T-helper 9 cell (primary cell): ENCODE data around the gene KRT14.
"Not testable (repeated sequence)": the region's sequence is repeated elsewhere in the genome, so short reads cannot be mapped to it uniquely, and the experiment has no call there.

ENCODE experiments used
- DNase-seq: peaks from one replicate; pipeline ENCODE4 v3.0.0-alpha.2; 2020

KRT14 gene

DNA sequence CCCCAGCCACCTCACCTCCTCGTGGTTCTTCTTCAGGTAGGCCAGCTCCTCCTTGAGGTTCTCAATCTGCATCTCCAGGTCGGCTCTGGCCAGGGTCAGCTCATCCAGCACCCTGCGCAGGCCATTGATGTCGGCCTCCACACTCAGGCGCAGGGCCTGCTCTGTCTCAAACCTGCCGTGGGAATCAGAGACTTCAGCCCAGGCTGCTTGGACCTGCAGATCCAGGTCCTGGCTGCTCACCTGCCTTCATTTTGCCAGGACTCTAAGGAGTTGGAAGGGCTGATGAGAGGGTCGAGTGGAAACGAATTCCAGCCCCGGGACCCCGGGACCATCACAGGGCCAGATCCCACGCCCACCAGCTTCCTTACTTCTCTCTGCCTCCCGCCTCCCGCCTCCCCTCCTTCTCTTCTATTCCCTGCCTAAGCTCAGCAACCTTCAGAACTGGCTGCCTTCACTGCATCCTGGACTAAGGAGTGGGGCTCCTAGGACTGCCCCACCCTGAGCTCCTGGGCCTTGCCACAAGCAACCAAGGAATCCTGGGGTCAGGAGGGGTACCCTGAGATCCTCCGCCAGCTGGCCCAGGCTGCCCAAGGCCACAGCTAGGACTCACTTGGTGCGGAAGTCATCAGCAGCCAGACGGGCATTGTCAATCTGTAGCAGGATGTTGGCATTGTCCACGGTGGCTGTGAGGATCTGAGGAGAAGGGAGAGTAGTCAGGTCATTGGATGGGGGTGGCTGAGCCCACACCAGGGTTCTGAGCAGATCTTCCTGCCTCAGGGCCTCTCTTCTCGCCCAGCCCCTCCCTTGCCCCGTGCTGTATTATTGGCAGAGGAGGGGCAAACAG lies 35.9 kb upstream of the KRT14 start:
- not testable (repeated sequence) for DNase-seq

DNA sequence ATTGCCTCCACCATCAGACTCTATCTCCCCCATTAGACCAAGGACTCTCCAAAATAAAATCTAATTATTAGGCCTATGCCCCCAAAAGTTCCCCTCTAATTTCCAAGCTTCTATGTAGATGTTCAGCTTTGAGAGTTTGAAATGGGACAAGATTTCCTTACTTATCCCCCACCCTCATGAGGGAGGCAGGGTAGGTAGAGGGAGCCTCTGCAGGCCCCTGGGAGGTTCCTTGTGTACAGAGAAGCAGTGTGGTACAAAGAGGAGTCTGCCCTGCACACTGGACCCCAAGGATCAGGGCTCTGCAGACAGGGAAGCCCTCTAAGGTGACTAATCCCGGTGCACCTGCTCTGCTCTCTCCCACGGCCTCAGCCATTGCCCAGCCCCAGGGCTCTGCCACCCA lies 35.2 kb upstream of the KRT14 start:
- no peak for DNase-seq

DNA sequence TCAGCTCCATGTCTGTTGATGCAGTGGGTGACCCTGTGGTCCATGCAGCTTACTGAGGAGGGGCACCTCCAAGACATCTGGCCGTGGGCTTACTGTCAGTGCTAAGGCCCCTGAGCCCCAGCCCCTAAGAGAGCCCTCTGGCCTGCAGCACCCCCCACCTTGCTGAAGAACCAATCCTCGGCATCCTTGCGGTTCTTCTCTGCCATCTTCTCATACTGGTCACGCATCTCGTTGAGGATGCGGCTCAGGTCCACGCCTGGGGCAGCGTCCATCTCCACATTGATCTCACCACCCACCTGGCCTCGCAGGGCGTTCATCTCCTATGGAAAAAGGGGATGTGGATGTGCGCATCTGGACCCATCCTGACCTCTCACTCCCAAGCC lies 34.7 kb upstream of the KRT14 start:
- not testable (repeated sequence) for DNase-seq

DNA sequence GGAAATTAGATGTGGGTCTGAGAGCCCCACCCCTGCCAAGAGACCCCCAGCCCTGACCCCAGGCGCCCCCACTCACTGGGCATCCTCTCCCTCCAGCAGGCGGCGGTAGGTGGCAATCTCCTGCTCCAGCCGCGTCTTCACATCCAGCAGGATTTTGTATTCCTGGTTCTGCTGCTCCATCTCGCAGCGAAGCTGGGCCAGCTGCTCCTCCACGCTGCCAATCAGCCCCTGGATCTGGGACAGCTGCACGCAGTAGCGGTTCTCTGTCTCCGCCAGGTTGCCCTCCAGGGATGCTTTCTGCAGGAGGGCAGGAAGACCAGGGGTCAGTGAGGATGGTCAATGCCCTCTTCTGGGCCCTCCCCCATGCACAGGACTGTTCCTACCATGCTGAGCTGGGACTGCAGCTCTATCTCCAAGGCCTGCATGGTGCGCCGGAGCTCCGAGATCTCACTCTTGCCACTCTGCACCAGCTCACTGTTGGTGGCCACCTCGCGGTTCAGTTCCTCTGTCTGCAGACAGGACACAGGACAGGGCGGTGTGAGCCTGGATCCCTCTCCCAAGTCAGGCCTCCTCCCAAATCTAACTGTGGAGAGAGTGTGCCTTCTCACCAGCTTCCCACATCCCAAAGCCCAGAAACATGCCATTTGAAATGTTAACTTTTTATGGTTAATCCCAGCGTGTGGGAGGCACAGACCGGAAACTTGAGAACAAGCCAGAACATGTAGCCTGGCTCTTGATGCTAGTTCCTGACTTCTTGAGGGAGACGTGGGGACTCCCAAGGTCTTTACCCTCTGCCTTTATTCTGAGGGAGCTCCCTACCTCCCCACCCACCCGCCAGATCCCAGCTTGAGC lies 34.1 kb upstream of the KRT14 start:
- DNase-seq = no peak

DNA sequence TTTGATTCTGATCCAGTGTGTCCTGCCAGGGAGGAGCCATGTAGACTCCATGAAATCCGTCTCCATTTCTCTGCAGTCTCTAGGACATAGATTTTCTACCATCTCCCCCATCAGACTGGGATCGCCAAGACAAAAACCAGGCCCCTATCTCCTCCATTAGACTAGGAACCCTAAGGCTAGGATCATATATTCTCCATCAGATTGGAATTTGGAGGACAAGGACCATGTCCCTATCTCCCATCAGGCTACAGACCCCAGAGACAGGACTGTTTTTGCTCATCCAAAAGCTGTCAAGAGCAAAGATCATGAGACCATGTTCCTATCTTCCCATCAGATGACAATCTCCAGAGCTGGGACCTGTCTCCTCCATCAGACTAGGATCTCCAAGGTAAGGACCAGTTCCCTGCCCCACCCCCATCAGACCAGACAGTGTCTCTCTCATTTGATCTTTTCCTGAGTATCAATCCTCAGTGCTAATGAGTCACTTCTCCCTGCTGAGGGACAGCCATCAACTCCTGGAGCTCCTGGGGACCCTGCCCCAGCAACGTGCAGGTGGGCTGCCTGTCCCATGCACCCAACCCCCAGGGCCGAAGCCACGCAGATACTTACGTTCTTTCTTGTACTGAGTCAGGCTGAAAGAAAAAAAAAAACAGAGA lies 33.4 kb upstream of the KRT14 start:
- not testable (repeated sequence) for DNase-seq

DNA sequence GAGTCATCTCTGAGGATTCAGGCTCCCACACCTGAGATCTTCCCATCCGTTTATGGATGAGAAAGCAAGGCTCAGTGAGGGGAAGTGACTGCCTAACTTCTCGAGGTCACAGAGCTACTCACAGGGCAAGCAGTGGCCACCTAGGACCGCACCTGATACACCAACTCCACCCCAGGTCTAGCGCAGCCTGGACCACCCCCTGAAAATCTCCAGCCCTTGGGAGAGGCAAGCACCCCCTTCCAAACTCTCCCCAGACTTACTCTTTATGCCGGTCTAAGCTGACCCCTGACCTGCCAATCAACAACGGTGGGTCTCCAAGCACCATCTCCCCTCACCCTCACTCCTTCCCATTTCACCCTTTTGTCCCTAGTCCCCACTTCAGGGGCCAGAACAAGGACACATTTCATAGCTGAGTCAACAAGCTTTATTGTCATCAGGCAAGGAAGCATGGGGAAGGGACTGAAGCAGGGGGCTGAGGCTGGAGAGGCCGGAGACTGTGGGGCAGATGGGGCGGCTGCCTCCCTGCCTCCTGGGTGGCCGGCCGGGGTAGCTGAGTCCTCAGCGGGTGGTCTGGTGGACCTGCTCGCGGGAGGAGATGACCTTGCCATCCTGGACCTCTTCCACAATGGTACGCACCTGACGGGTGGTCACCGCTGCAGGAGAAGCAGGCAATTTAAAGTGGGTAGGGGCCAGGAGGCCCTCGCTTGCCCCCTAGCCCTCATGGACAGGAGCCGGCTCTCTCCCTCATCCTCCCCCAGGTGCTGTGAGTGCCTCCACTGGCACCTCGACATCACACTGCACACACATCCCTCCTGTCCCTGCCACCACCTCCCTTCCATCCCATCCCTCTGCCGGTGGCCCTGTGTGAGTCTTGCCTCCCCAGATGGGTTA lies 32.6 kb upstream of the KRT14 start:
- no peak for DNase-seq

DNA sequence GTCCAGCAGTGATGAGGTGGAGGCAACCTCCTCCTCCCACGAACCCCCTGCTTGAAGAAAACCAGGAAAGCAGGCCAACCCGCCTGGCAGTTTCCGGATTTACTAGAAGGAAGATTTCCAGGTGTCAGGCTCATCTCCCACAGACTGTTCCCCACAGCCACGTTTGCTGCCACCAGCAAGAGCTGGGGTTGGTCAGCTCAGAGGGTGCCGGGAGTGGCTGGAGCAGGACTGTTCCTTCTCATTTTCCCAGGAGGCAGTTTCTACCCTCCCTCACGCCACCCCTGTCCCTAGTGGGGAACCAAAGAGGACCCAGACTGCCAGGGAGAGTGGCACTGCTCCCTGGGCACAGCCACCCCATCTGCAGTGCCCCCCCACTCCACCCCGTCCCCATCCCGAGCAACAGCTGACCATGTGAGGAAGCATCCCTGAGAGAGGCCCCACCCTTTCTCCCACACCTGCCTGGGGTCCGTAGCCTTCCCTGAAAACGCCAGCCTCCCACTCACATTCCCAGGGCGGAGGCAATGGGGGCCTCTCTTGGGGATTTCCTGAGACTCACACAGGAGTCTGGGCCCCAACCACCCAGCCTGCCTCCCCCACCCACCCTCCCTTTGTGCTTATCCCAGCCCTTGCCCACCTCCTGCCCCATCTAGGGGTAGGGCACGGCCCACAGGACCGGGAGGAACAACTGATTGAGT lies 31.8 kb upstream of the KRT14 start:
- DNase-seq = no peak

DNA sequence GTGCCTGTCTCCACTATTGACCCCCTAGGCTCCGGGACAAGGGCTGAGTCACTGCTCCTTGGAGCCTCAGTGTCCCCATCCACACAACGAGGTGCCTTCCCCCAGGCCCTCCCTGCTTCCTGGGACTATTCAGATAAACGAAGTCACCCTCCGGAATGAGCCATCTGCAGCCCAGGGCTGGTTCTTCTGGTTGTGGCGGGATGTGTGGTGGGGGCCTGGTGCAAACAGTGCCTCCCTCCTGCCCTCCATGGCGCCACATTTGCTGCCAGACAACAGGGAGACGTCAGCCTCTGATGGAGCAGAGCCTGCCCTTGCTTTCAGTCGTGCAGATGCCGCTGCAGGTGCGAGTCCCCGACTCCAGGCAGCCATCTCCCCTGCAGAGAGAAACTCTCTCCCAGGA lies 31.0 kb upstream of the KRT14 start:
- DNase-seq = no peak

DNA sequence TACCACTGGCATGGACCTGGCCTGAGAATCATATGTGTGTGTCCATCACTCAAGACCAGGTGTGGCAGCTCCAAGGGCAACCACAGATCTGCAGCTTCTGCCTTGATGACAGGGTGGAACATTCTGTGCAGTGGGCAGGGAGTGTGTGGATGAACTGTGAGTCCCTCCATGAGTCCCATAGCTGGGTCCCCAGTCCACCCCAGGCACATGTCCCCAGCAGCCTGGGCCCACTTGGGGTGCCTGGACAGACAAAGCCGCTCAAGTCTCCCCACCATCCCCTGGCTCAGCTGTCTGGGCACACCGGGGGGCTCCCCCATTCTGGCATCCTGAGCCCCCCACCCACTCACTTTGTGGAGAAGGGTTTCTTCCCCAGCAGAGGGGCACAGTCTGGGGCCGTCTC lies 30.4 kb upstream of the KRT14 start:
- DNase-seq = no peak

DNA sequence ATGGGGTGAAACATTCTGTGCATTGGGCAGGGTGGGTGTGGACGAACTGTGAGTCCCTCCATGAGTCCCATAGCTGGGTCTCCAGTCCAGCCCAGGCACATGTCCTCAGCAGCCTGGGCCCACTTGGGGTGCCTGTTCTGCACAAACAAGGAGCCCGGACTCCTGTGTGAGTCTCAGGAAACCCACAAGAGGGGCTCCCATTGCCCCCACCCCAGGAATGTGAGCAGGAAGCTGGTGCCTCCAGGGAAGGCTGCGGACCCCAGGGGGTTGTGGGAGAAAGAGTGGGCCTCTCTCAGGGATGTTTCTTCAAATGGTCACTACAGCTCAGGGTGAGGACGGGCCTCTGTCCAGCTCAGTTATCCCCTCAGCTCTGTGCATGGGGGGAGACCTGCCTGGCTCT lies 29.8 kb upstream of the KRT14 start:
- DNase-seq = not testable (repeated sequence)

DNA sequence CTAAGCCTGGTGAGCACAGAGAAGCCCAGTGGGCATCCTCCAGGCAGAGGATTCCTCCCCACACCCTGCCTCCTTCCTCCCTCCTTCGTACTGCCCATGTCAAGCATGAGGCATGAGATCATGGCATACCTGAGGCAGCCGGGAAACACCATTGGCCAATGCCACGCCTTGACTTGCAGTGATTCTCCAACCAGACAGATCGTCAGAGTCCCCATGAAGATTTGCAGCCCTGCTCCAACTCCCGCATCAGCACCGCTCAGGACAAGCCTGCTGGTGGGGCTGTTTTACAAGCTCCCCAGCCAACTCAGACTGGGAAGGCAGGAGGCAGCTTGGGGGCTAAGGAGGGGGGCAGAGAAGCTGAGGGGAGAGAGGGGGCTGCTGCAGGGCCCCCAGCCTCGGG lies 28.8 kb upstream of the KRT14 start:
- no peak for DNase-seq

DNA sequence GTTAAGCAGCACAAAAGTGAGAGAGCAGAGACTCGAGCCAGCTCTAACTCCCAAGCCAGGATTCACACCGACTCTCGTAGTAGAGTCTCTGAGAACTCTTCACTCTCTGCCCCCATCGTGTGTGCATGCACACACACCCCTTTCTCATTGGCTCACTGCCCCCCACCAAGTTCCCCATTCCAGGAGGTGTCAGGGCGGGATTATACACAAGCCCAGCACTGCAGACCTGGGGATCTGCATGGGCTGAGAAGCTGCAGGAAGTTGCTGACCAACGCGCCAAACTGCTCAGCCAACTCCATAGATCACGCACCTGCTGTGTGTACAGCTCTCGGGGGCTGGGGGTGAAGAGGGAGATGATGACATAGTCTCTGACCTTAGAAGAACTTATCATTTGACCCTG lies 28.1 kb upstream of the KRT14 start:
- DNase-seq = not testable (repeated sequence)

DNA sequence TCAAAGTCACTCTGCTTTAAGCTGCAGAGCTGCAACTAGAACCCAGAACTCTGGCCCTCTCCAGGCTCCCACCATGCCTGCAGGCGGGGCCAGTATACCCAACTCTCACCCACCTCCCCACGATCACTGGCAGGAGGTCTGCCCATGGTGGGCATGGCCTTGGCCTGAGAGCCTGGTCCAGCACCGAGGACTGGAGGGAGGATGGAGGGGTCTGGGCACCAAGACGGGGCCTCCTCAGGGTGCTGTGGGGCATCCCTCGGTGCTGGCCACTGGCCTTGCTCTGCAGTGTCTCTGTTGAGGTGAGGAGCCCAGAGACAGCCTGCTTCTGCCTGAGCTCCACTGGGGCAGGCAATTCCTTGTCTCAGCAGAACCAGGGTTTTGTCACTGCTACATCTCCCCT lies 27.4 kb upstream of the KRT14 start:
- no peak for DNase-seq

DNA sequence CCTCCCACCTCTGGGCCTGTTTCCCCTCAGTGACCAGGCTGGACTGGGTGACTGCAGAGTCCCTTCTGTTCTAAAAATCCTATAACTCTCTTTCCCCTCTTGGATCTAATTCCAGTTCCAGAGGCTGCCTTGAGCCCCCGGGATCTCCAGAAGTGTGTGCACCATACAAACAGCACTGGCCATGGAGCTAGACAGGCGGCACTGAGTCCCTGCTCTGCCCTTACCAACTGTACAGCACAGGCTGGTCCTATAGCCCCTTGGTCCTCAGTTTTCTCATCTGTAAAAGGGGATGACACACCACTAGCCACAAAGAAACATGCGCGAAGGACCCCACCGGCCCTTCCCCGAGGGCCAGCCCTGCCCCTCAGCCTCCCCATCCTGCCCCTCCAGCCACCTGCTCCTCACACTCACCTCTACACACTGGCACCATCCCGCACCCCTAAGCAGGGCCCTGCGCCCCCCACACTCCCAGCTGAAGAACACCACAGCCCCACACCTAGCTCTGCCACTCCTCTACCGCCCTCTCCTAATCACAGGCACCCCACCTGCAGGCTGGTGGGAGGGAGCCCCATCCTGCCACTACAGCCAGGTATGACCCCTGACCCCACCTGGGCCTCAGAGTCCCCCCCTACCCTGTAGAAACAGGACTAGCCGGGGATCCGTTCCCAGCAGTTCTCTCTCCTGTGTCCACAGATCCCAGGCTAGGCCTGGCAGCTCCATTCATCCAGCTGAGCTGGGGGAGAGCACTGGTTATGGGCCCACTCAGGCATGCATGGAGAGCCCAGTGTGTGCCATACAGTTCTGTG lies 26.8 kb upstream of the KRT14 start:
- no peak for DNase-seq

DNA sequence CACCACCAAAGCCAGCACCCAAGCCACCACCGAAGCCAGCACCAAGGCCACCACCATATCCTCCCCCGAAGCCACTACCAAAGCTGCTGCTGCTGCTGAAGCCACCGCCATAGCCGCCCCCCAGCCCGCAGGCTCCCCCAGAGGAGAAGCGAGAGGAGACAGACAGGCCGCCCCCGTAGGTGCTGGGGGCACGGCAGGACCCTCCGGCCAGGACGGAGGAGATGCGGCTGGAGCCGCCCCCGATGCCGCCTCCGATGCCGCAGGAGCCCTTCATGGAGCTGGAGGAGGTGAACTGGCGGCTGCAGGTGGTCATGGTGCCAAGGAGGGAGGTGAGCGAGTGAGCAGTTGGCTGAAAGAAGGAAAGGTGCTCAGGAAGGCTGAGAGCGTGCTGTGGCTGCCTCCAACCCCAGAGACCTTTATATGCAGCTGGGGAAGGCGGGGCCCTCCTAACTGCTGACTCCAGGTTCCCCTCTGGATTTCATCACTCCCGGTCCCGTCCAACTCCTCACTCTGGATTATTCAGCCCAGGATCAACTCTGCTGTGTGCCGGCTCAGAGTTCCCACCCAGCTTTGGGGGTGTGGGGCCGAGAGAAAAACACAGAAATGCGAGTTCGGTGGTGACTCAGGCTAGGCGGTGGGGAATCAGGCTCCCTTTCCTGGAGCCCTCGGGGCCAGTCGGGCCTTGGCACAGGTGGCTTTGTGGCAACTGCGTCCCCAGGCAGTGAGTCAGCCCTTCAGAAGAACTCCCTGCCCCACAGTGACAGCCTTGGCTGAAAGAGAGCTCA lies 25.9 kb upstream of the KRT14 start, which contains the start of gene KRT16:
Gene KRT16 (minus strand): TSS at position 392 of the 785 bp plus-strand sequence. CDS start 79 bp downstream, at position 313.
- not testable (repeated sequence) for DNase-seq

DNA sequence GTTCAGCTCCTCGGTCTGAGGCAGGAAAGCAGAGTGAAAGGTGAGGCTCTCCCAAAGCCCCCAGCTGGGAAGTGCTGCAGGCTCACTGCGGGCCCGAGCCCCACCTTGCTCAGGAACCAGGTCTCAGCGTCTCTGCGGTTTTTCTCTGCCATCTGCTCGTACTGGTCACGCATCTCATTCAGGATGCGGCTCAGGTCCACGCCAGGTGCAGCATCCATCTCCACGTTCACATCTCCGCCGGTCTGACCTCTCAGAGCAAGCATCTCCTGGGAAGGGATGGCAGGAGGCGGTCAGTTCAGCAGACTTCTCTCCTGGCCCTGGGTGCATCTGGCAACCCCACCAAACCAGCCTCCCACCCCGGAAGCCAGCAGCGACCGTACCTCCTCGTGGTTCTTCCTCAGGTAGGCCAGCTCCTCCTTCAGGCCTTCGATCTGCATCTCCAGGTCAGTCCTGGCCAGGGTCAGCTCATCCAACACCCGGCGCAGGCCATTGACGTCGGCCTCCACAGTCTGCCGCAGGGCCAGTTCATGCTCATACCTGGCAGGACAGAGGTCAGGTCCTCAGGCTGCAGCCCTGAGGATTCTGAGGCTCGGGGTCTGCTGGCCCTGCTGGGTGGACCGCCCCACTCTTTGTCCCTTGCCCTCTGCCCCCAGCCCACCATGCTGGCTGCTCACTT lies 24.4 kb upstream of the KRT14 start:
- DNase-seq = no peak

DNA sequence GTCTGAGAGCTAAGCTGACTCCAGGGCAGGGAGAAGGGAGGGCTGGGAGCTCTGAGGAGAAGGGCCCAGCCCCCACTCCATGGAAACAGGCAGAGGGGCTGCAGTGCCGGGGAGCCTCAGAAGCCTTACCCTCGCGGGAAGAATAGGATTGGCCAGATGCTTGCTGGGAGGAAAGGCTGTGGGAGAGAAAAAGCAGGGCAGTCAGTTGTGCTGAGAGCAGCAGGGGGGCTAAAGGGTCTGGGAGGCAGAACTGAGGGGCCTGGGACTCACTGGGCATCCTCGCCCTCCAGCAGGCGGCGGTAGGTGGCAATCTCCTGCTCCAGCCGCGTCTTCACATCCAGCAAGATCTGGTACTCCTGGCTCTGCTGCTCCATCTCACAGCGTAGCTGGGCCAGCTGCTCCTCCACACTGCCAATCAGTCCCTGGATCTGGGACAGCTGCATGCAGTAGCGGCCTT lies 23.4 kb upstream of the KRT14 start:
- not testable (repeated sequence) for DNase-seq

DNA sequence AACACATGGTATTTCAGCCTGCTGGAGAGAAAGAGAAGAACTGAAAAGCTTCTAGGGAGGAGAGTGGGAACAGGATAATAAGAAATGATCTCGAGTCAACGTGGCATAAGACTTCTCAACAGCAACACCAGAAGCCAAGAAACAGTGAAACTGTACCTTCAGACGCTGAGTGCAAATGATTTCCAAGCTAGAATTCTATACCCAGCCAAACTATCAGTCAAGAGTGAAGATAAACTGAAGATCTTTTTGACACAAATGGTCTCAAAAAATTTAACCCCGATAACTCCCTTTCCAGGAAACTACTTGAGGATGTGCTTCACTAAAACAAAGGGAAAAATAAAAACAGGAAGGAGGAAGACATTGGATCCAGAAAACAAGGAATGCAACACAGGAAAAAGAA lies 20.2 kb upstream of the KRT14 start:
- DNase-seq = not testable (repeated sequence)

DNA sequence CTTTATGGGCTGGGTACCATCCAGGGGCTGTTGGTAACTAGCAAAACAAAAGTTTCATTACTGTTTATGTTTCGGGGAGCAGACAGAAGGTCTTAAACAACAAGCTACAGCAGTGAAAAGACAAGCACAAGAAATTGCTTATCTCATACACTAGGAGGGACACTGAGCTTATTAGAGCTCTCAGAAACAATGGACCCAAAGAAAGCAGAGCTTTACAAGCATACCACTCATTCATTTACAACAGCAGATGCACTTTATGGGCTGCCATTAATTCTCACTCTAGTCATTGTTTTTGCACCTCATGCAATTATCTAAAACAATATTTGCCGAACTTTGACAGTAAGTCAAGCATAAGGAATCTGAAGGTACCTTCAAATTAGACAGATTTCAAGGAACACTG lies 15.8 kb upstream of the KRT14 start:
- no peak for DNase-seq
